ENCODE data around the gene CCDC40.
"Not testable (repeated sequence)": the region's sequence is repeated elsewhere in the genome, so short reads cannot be mapped to it uniquely, and the experiment has no call there.

CCDC40 gene

DNA sequence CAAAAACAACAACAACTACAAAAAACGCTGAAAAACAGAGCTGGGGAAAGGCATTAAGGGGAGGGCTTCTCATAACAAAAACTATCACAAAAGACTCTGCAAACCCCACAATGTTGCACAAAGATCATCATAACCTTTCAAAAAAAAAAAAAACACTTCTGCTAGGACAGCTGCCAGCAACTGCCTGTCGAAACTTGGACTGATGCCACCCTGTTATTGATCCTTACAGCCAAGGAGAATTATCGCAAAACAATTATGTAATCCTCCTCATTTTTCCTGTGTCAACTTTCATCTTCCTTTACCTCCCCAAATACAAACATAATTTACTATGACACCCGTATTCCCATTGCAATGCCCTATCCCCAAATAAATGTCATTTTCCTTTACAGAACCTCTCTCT is 9.3 kb downstream of the CCDC40 start:
- Histone ChIP-seq H3K9me3 (ENCODE audit: control insufficient read depth in 1 of 2, low read length in 2 of 2) (no peaks in the 10 kb centered on the region), H3K36me3 (ENCODE audit: control insufficient read depth in 1 of 2, insufficient read depth in 2 of 2, low read length in 2 of 2) (peaks cover 0 to under 1% of the 10 kb centered on the region in 2 donors), H3K9ac (ENCODE audit: low read depth in 1 of 2, low read length in 2 of 2) (no peak overlapping the region), H3K27ac (ENCODE audit: low read depth, low read length) (no peak overlapping the region), H3K4me1 (ENCODE audit: control insufficient read depth in 1 of 2, insufficient read depth in 2 of 2, low read length in 2 of 2) (peaks cover 0 to 3% of the 10 kb centered on the region in 2 donors), H3K27me3 (ENCODE audit: control insufficient read depth in 1 of 2, insufficient read depth in 2 of 2, low read length in 2 of 2) (no peaks in the 10 kb centered on the region), H3K4me3 (ENCODE audit: low read depth in 1 of 2, low read length in 2 of 2) (no peak overlapping the region)

DNA sequence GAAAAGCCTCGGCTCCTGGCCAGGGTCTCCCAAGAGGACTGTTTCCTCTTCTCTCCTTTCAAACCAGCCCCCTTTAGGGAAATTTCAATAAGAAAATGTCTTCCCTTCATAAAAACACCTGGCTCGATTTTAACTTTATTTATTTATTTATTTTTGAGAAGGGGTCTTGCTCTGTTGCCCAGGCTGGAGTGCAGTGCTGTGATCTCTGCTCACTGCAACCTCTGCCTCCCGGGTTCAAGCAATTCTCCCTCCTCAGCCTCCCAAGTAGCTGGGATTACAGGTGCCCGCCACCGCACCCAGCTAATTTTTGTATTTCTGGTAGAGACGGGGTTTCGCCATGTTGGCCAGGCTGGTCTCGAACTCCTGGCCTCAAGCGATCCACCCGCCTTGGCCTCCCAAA is 10.3 kb downstream of the CCDC40 start:
- H3K36me3 ChIP-seq (ENCODE audit: control insufficient read depth in 1 of 2, insufficient read depth in 2 of 2, low read length in 2 of 2); H3K27me3 ChIP-seq (ENCODE audit: control insufficient read depth in 1 of 2, insufficient read depth in 2 of 2, low read length in 2 of 2); H3K9ac ChIP-seq (ENCODE audit: low read depth in 1 of 2, low read length in 2 of 2); H3K4me3 ChIP-seq (ENCODE audit: low read depth in 1 of 2, low read length in 2 of 2); H3K27ac ChIP-seq (ENCODE audit: low read depth, low read length); H3K4me1 ChIP-seq (ENCODE audit: control insufficient read depth in 1 of 2, insufficient read depth in 2 of 2, low read length in 2 of 2); H3K9me3 ChIP-seq (ENCODE audit: control insufficient read depth in 1 of 2, low read length in 2 of 2): not testable (repeated sequence)

DNA sequence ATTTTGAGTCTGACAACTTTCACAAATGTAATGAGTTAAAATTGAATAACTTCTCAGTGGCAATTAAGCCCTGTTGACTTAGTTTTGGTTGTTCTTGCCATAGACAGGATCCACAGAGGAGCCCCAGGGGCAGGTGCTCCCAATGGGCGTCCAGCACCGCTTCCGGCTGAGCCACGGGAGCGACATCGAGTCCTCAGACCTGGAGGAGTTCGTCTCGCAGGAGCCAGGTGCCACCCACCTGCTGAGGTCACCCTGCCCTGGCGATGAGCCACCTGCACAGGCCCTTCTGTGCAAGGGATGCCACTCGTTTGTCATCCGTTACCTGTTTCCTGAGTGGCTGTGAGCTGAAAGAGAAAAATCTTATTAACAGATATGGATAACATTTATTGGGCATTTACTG is 10.7 kb downstream of the CCDC40 start:
- peaks cover 0 to 3% of the 10 kb centered on the region in 2 donors for H3K36me3 ChIP-seq (ENCODE audit: control insufficient read depth in 1 of 2, insufficient read depth in 2 of 2, low read length in 2 of 2)
- no peaks in the 10 kb centered on the region for H3K27me3 ChIP-seq (ENCODE audit: control insufficient read depth in 1 of 2, insufficient read depth in 2 of 2, low read length in 2 of 2)
- no peaks in the 10 kb centered on the region for H3K9me3 ChIP-seq (ENCODE audit: control insufficient read depth in 1 of 2, low read length in 2 of 2)

DNA sequence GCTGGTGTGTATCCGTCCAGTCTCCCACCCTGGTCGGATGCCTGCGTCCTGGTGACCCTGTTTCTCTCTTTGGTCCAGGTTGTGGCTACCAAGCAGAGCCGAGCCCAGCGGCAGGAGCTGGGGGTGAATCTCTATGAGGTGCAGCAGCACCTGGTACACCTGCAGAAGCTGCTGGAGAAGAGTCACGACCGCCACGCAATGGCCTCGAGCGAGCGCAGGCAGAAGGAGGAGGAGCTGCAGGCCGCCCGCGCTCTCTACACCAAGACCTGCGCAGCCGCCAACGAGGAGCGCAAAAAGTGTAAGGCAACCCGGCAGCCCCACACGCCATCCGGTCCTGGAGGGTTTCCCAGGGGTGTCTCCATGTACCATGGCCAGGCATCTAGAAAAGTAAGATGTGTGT is 13.5 kb downstream of the CCDC40 start:
- no peak overlapping the region for H3K9ac ChIP-seq (ENCODE audit: low read depth in 1 of 2, low read length in 2 of 2)

More for the DNA sequence above, 10.7 kb downstream of the CCDC40 start:
- no peak overlapping the region for H3K4me3 ChIP-seq (ENCODE audit: low read depth in 1 of 2, low read length in 2 of 2)
- no peak overlapping the region for H3K27ac ChIP-seq (ENCODE audit: low read depth, low read length)
- H3K4me1 ChIP-seq (ENCODE audit: control insufficient read depth in 1 of 2, insufficient read depth in 2 of 2, low read length in 2 of 2) = peaks cover 0 to 3% of the 10 kb centered on the region in 2 donors
- no peak overlapping the region for H3K9ac ChIP-seq (ENCODE audit: low read depth in 1 of 2, low read length in 2 of 2)

DNA sequence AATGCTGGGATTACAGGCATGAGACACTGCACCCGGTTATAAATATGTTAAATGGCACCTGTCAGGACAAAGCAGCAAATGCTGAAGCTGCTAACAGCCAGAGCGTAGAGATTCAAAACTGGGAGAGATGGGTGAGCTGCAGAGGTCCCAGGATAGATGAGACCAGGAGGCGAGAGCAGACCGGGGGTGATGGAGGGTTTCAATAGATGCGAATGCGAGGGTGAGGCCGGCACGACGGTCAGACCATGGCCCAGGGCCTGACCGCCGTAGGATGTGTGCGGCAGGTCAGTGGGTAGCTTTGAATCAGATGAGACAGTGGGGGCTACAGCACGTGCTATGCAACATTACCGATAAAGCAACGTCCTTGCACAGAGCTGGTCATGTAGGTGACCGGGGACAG is 14.3 kb downstream of the CCDC40 start:
- Histone ChIP-seq H3K9me3 (ENCODE audit: control insufficient read depth in 1 of 2, low read length in 2 of 2) (no peaks in the 10 kb centered on the region), H3K4me1 (ENCODE audit: control insufficient read depth in 1 of 2, insufficient read depth in 2 of 2, low read length in 2 of 2) (peaks cover 2 to 8% of the 10 kb centered on the region in 2 donors), H3K36me3 (ENCODE audit: control insufficient read depth in 1 of 2, insufficient read depth in 2 of 2, low read length in 2 of 2) (peaks cover 0 to 3% of the 10 kb centered on the region in 2 donors), H3K4me3 (ENCODE audit: low read depth in 1 of 2, low read length in 2 of 2) (no peak overlapping the region), H3K27me3 (ENCODE audit: control insufficient read depth in 1 of 2, insufficient read depth in 2 of 2, low read length in 2 of 2) (no peaks in the 10 kb centered on the region), H3K27ac (ENCODE audit: low read depth, low read length) (no peak overlapping the region), H3K9ac (ENCODE audit: low read depth in 1 of 2, low read length in 2 of 2) (no peak overlapping the region)

More for the DNA sequence above, 13.5 kb downstream of the CCDC40 start:
- H3K4me1 ChIP-seq (ENCODE audit: control insufficient read depth in 1 of 2, insufficient read depth in 2 of 2, low read length in 2 of 2) = peaks cover 3 to 8% of the 10 kb centered on the region in 2 donors
- no peaks in the 10 kb centered on the region for H3K9me3 ChIP-seq (ENCODE audit: control insufficient read depth in 1 of 2, low read length in 2 of 2)
- no peak overlapping the region for H3K4me3 ChIP-seq (ENCODE audit: low read depth in 1 of 2, low read length in 2 of 2)
- H3K27me3 ChIP-seq (ENCODE audit: control insufficient read depth in 1 of 2, insufficient read depth in 2 of 2, low read length in 2 of 2) = no peaks in the 10 kb centered on the region
- no peak overlapping the region for H3K27ac ChIP-seq (ENCODE audit: low read depth, low read length)
- H3K36me3 ChIP-seq (ENCODE audit: control insufficient read depth in 1 of 2, insufficient read depth in 2 of 2, low read length in 2 of 2) = peaks cover 0 to 3% of the 10 kb centered on the region in 2 donors

DNA sequence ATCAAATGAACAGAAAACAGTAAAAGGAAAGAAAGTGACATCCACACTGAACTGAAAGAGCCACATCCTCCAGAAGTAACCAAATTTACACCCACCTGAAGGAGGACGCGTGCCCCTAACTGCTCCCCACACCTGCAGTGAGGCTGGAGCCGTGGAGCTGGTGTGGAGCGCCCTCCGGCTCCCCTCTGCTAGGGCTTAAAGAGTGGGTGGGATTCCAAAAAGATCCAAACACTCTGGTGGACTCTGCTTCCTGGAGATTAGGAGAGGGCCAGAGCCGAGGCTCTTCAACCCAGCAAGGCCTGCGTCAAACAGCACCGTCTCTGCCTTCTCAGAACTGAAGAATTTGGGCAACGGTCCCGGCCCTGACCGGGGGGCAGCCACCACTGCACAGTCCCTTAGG is 15.2 kb downstream of the CCDC40 start:
- peaks cover 0 to 8% of the 10 kb centered on the region in 2 donors for H3K4me1 ChIP-seq (ENCODE audit: control insufficient read depth in 1 of 2, insufficient read depth in 2 of 2, low read length in 2 of 2)
- no peak overlapping the region for H3K27ac ChIP-seq (ENCODE audit: low read depth, low read length)
- H3K4me3 ChIP-seq (ENCODE audit: low read depth in 1 of 2, low read length in 2 of 2) = no peak overlapping the region
- H3K9me3 ChIP-seq (ENCODE audit: control insufficient read depth in 1 of 2, low read length in 2 of 2) = no peaks in the 10 kb centered on the region
- H3K36me3 ChIP-seq (ENCODE audit: control insufficient read depth in 1 of 2, insufficient read depth in 2 of 2, low read length in 2 of 2) = peaks cover 0 to 3% of the 10 kb centered on the region in 2 donors
- no peak overlapping the region for H3K9ac ChIP-seq (ENCODE audit: low read depth in 1 of 2, low read length in 2 of 2)
- no peaks in the 10 kb centered on the region for H3K27me3 ChIP-seq (ENCODE audit: control insufficient read depth in 1 of 2, insufficient read depth in 2 of 2, low read length in 2 of 2)

DNA sequence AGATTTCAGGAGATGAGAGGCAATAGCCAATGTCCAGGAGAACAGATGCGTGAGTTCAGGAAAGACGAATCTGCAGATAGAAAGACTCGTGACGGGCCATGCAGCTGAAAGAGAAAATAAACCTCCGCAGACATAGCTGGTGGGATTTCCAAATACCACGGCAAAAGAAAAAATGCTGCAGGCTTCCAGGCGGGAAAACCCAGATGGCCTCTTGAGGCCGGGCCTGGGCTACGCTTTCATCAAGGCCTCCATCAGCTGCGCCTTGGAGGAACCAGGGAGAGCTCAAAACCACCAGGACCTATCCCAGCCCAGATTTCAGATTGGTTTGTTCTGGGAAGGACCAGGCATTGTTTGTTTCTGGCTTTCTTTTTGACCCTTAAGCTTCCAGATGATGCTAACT is 16.7 kb downstream of the CCDC40 start:
- Histone ChIP-seq H3K4me1 (ENCODE audit: control insufficient read depth in 1 of 2, insufficient read depth in 2 of 2, low read length in 2 of 2) (peaks cover 0 to 8% of the 10 kb centered on the region in 2 donors), H3K9ac (ENCODE audit: low read depth in 1 of 2, low read length in 2 of 2) (no peak overlapping the region), H3K36me3 (ENCODE audit: control insufficient read depth in 1 of 2, insufficient read depth in 2 of 2, low read length in 2 of 2) (peaks cover 0 to 3% of the 10 kb centered on the region in 2 donors), H3K9me3 (ENCODE audit: control insufficient read depth in 1 of 2, low read length in 2 of 2) (no peaks in the 10 kb centered on the region), H3K4me3 (ENCODE audit: low read depth in 1 of 2, low read length in 2 of 2) (no peak overlapping the region), H3K27me3 (ENCODE audit: control insufficient read depth in 1 of 2, insufficient read depth in 2 of 2, low read length in 2 of 2) (no peaks in the 10 kb centered on the region), H3K27ac (ENCODE audit: low read depth, low read length) (no peak overlapping the region)

DNA sequence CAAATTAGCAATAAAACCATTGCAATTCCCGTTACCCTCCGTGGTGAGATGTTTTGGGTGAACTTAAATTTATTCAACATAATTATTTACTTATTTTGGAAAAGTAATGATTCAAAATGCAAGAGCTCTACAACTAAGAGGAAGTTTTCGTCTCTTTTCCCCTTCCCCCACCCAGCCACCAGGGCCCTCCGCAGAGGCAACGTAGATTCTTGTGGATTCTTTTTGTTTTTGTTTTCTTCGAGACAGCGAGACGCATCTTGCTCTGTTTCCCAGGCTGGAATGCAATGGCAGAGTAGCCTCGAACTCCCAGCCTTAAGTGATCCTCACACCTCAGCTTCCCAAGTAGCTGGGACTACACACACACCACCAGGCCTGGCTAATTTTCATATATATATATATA is 19.2 kb downstream of the CCDC40 start:
- Histone ChIP-seq H3K36me3 (ENCODE audit: control insufficient read depth in 1 of 2, insufficient read depth in 2 of 2, low read length in 2 of 2) (peaks cover 0 to 3% of the 10 kb centered on the region in 2 donors), H3K4me3 (ENCODE audit: low read depth in 1 of 2, low read length in 2 of 2) (no peak overlapping the region), H3K27me3 (ENCODE audit: control insufficient read depth in 1 of 2, insufficient read depth in 2 of 2, low read length in 2 of 2) (no peaks in the 10 kb centered on the region), H3K4me1 (ENCODE audit: control insufficient read depth in 1 of 2, insufficient read depth in 2 of 2, low read length in 2 of 2) (peaks cover 0 to 8% of the 10 kb centered on the region in 2 donors), H3K9ac (ENCODE audit: low read depth in 1 of 2, low read length in 2 of 2) (no peak overlapping the region), H3K9me3 (ENCODE audit: control insufficient read depth in 1 of 2, low read length in 2 of 2) (no peaks in the 10 kb centered on the region), H3K27ac (ENCODE audit: low read depth, low read length) (no peak overlapping the region)

DNA sequence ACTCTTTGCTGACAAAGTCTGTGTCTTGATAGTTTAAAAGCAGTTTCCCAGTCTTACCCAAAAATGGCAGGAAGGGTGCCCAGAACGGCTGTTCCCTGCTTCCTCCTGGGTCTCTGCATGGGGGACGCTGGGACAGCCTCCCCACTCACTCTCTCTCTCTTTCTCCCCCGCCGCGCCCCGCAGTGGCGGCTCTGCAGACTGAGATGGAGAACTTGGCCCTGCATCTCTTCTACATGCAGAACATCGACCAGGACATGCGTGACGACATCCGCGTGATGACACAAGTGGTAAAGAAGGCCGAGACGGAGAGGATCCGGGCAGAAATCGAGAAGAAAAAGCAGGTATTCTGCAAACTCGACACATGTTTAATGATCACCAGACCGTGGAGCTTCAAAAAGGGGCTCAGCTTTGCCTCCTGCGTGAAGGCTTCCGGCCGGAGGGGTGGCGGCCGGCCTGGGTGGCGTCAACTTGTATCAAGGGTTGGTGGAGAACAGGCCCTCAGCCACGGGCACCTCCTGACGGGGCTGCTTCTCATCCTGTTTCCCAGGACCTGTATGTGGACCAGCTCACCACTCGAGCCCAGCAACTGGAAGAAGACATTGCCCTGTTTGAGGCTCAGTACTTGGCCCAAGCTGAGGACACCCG is 22.0 kb downstream of the CCDC40 start:
- H3K27me3 ChIP-seq (ENCODE audit: control insufficient read depth in 1 of 2, insufficient read depth in 2 of 2, low read length in 2 of 2) = no peaks in the 10 kb centered on the region
- no peak overlapping the region for H3K4me3 ChIP-seq (ENCODE audit: low read depth in 1 of 2, low read length in 2 of 2)
- peaks cover 0 to 8% of the 10 kb centered on the region in 2 donors for H3K4me1 ChIP-seq (ENCODE audit: control insufficient read depth in 1 of 2, insufficient read depth in 2 of 2, low read length in 2 of 2)
- H3K36me3 ChIP-seq (ENCODE audit: control insufficient read depth in 1 of 2, insufficient read depth in 2 of 2, low read length in 2 of 2) = no peaks in the 10 kb centered on the region
- no peak overlapping the region for H3K27ac ChIP-seq (ENCODE audit: low read depth, low read length)
- no peaks in the 10 kb centered on the region for H3K9me3 ChIP-seq (ENCODE audit: control insufficient read depth in 1 of 2, low read length in 2 of 2)
- no peak overlapping the region for H3K9ac ChIP-seq (ENCODE audit: low read depth in 1 of 2, low read length in 2 of 2)

DNA sequence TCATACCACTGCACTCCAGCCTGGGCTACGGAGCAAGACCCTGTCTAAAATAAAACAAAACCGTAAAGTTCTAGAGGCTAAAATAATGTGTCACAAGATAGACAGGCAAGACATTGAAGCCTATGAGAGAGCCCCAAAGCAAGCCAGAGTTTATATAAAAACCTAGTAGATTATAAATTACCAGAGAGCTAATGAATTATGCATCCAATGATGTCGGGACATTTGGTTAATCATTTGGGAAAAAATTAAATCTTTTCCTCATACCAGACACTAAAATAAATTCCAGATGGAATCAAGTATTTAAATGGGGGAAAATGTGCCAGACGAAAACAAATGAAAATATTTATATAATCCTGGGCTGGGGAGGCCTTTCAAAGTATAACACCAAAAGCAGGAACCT is 24.2 kb downstream of the CCDC40 start:
- Histone ChIP-seq H3K27ac (ENCODE audit: low read depth, low read length) (no peak overlapping the region), H3K36me3 (ENCODE audit: control insufficient read depth in 1 of 2, insufficient read depth in 2 of 2, low read length in 2 of 2) (no peaks in the 10 kb centered on the region), H3K27me3 (ENCODE audit: control insufficient read depth in 1 of 2, insufficient read depth in 2 of 2, low read length in 2 of 2) (no peaks in the 10 kb centered on the region), H3K4me1 (ENCODE audit: control insufficient read depth in 1 of 2, insufficient read depth in 2 of 2, low read length in 2 of 2) (no peaks in the 10 kb centered on the region), H3K9ac (ENCODE audit: low read depth in 1 of 2, low read length in 2 of 2) (no peak overlapping the region), H3K4me3 (ENCODE audit: low read depth in 1 of 2, low read length in 2 of 2) (no peak overlapping the region), H3K9me3 (ENCODE audit: control insufficient read depth in 1 of 2, low read length in 2 of 2) (no peaks in the 10 kb centered on the region)
